GM13977 (cell line): ENCODE results near the gene RAB25.

Source experiments
- DNase-seq: peaks from one replicate; pipeline ENCODE4 v3.0.0; 2012; ENCODE audit warnings: low spot score
- CTCF ChIP-seq: IDR thresholded peaks from 2 replicates; pipeline ENCODE4 v1.5.1; 2012; ENCODE audit warnings: mild to moderate bottlenecking, control low read depth; ENCODE audit not compliant: insufficient read depth; ENCODE audit errors: extremely low read depth, missing control alignments
- in situ Hi-C: fragments of 300-500 bp; cut with MboI; formaldehyde crosslinking; loops from one replicate; pipeline ENCODE4 v1.12.0; 2022; ENCODE audit warnings: low sequenced_read_pairs, low pct_unique_long_range_greater_than_20kb, mixed read lengths, inconsistent platforms; ENCODE audit not compliant: unreplicated experiment

Gene RAB25

GRCh38 chr1:156060937-156061636 lies at the start of gene RAB25:
Gene RAB25 (plus strand): TSS chr1:156061160. CDS start chr1:156061401, 241 bp downstream.
- no peak for TF ChIP-seq CTCF
- in situ Hi-C loops: no loop called here
- no peak for DNase-seq

GRCh38 chr1:156012051-156012817 lies 48.7 kb upstream of the RAB25 start:
- in situ Hi-C loops: no loop called here

GRCh38 chr1:156014829-156015228 lies 46.1 kb upstream of the RAB25 start:
- DNase-seq: no peak

More at GRCh38 chr1:156012051-156012817, 48.7 kb upstream of the RAB25 start:
- no peak for TF ChIP-seq CTCF
- peak; percentile 77 for DNase-seq

GRCh38 chr1:156019946-156020292 lies 41.0 kb upstream of the RAB25 start:
- TF ChIP-seq CTCF: no peak
- DNase-seq: no peak
- in situ Hi-C loops: no loop called here

More at GRCh38 chr1:156014829-156015228, 46.1 kb upstream of the RAB25 start:
- in situ Hi-C loops: no loop called here
- TF ChIP-seq CTCF: no peak

GRCh38 chr1:156020293-156021092 lies 40.5 kb upstream of the RAB25 start, which contains the start of gene SSR2:
Gene SSR2 (minus strand): TSS chr1:156020951. CDS start chr1:156020167, 784 bp downstream.
- TF ChIP-seq CTCF: no peak
- peak; percentile 95 for DNase-seq
- in situ Hi-C loops: no loop called here

GRCh38 chr1:156021093-156021428 lies 39.9 kb upstream of the RAB25 start:
- in situ Hi-C loops: no loop called here
- no peak for DNase-seq
- no peak for TF ChIP-seq CTCF
